Ammon's horn (tissue), 1 donor: Measurements from ENCODE around the gene TRAPPC4.
"Not testable (repeated sequence)": the region's sequence is repeated elsewhere in the genome, so short reads cannot be mapped to it uniquely, and the experiment has no call there.

Source experiments
- DNase-seq: peaks from one replicate; pipeline ENCODE4 v3.0.0-alpha.2; 2016; ENCODE audit warnings: low spot score

Gene TRAPPC4

GRCh38 chr11:119034813-119035212 is 16.2 kb downstream of the TRAPPC4 start:
- no peak for DNase-seq

- no peak for DNase-seq
Measured at GRCh38 chr11:119038884-119039283, 20.3 kb downstream of the TRAPPC4 start.

- DNase-seq = not testable (repeated sequence)
Measured at GRCh38 chr11:119039471-119039870, 20.9 kb downstream of the TRAPPC4 start.

GRCh38 chr11:119041821-119042514 is 23.4 kb downstream of the TRAPPC4 start:
- DNase-seq = no peak

- DNase-seq = no peak
Measured at GRCh38 chr11:119042927-119043326, 24.4 kb downstream of the TRAPPC4 start.

- DNase-seq = no peak
Measured at GRCh38 chr11:119044708-119045107, 26.1 kb downstream of the TRAPPC4 start.

- DNase-seq = no peak
Measured at GRCh38 chr11:119046489-119046888, 27.9 kb downstream of the TRAPPC4 start.

GRCh38 chr11:119047205-119047604 is 28.6 kb downstream of the TRAPPC4 start:
- no peak for DNase-seq

- no peak for DNase-seq
Measured at GRCh38 chr11:119048644-119049043, 30.1 kb downstream of the TRAPPC4 start.

- no peak for DNase-seq
Measured at GRCh38 chr11:119049081-119049480, 30.5 kb downstream of the TRAPPC4 start.

- no peak for DNase-seq
Measured at GRCh38 chr11:119051440-119052162, 33.0 kb downstream of the TRAPPC4 start.

- no peak for DNase-seq
Measured at GRCh38 chr11:119052163-119052814, 33.7 kb downstream of the TRAPPC4 start.

GRCh38 chr11:119054418-119054817 is 35.9 kb downstream of the TRAPPC4 start:
- DNase-seq = no peak

- peak; percentile 27 for DNase-seq
Measured at GRCh38 chr11:119055901-119056300, 37.3 kb downstream of the TRAPPC4 start.

GRCh38 chr11:119056421-119056999 is 37.9 kb downstream of the TRAPPC4 start:
- no peak for DNase-seq

GRCh38 chr11:119057000-119057769 is 38.6 kb downstream of the TRAPPC4 start, which contains the start of gene HYOU1:
TSS of gene HYOU1 (minus strand) at chr11:119057205. CDS start at chr11:119056160, 1,045 bp downstream.
- peak; percentile 98 for DNase-seq

- not testable (repeated sequence) for DNase-seq
Measured at GRCh38 chr11:119059128-119059527, 40.6 kb downstream of the TRAPPC4 start.

GRCh38 chr11:119061256-119061655 is 42.7 kb downstream of the TRAPPC4 start:
- DNase-seq = no peak

GRCh38 chr11:119062779-119063178 is 44.2 kb downstream of the TRAPPC4 start:
- DNase-seq = no peak

GRCh38 chr11:119065369-119065768 is 46.8 kb downstream of the TRAPPC4 start:
- no peak for DNase-seq

- DNase-seq = peak; percentile 96
Measured at GRCh38 chr11:119067371-119068222, 49.0 kb downstream of the TRAPPC4 start, which contains the start of gene VPS11. TSS of gene VPS11 (plus strand) at chr11:119067818. CDS start at chr11:119067824, 6 bp downstream.
